ENCODE measurements around the gene CYP26B1.
"Not testable (repeated sequence)": the region's sequence is repeated elsewhere in the genome, so short reads cannot be mapped to it uniquely, and the experiment has no call there.

CYP26B1 gene

DNA sequence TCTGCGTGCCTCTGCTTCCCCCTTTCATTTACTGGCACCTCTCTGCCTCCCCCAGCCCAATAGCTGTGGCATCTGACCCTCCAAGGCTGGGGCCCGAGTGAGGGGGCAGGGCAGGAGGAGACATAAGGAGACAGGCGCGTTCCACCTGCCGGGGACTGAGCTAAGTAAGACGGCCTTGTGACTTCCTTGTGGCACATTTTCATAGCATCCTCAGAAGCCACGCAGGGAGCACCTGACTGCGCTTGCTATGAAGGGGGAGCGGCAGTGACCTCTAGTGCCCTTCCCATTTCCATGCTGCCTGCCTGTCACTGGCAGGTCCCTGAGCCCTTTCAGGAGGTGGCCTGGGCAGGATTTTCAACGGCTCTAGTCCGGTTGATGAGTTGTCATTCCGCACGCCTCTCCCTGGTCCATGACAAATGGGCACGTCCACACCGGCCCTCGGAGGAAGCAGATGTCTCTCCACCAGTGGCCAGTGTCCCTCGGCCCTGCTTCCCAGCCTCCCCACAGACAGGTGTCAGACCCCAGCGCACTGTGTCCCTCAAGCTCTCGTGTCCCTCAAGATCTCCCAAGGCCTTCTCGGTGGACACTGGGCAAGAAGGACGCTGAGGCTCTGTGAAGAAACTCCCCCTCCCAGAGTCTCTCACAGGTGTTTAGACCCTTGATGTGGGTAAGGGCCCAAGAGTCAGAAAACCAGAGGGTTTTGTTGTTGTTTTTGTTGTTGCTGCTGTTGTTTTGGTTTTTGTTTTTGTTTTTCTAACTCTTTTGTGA, 42.7 kb downstream of the CYP26B1 start:
- no peak for DNase-seq

DNA sequence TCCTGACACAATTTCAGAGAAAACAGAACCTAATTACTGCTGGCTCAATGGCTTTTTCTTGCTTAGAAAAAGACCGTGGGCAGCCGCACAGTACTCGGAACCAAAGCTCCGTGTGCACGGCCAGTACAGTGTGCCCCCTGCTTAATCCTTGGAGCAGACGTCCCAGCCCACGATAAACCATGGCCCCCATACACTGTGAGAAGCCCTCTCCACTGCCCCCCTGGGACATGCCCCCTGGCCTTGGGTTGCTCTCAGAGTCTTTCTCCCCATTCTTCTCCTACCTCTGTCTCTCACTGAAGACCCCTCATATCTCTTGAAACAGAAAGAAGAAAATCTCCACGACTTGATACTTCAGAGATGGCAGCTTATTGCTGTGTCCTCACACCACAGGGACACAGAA, 44.0 kb downstream of the CYP26B1 start:
- no peak for DNase-seq

DNA sequence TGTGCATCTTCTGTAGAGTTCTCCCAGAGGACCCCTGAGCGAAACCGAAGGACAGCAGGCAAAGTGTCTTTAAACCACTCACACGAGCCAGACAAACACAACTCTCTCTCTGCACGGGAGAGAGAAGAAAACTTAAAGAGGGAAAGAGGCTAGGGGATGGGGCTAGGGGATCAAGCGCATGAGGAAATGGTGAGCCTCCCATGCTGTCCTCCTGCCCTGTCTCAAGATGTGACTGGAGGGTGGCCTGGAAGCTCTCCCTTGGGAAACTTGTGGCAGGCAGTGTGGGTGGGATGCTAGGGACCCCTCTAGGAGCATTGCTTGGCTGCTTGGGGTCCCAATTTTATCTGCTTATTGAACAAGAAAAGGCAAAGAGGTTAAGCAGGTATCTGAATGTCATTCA, 44.5 kb downstream of the CYP26B1 start:
- no peak for DNase-seq

DNA sequence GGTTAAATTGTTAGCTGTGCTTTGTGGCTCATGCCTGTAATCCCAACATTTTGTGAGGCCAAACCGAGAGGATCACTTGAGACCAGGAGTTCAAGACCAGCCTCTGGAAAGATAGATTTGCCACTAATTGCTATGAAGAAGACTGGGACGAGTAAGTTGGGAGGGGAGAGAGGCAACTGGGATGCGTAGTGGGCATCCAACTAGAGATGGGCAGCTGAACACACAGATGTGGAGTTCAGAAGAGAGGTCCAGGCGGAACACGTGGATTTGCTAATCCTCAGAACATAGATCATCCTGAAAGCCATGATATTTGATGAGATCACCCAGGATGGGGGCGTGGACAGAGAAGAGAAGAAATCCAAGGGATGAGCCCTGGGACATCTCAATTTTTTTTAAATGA, 48.7 kb downstream of the CYP26B1 start:
- DNase-seq: no peak

DNA sequence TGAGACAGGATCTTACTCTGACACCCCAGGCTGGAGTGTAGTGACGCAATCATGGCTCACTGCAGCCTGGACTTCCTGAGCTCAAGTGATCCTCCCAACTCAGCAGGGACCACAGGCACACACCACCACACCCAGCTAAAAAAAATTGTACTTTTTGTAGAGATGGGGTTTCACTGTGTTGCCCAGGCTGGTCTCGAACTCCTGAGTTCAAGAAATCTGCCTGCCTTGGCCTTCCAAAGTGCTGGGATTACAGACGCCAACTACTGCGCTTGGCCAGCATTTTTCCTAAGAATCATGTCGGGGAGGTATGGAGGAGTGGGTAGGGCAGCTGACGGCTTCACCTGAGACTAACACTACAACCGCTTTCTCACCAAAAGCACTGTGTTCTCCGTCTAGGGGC, 50.4 kb downstream of the CYP26B1 start:
- DNase-seq: no peak

DNA sequence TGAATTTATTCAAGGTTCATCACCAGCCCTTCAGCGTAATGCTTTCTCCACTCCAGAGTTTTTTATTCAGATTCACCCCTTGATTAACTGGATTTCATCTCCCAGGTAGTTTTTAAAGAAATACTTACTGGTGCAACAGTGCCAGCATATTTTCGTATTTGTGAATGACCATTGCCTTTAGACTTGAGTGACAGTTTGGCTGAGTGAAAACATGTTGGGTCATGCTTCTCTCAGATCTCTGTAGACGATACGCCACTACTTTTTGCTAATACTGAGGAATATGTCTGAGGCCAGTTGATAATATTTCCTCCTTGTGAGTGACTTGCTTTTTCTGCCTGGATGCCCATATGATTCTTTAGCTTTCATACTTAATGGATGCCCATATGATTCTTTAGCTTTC, 51.5 kb downstream of the CYP26B1 start:
- DNase-seq: no peak

DNA sequence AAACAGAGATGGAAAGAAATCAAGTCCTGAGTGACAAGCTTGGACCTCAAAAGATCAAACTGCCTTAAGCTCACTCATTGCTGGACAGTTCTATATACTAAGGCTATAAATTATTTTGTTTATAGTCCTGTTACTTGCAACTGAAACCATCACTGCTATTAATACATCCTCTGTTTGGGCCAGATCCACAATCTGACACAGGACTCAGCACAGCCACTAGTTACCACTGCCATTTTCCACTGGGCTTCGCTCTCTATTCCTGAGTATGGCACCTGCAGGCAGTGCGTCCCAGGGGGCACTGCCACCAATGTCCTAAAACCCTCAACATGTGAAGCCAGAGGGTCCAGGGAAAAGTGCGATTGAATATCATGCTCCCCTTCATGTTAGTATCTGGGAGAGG, 52.3 kb downstream of the CYP26B1 start:
- no peak for DNase-seq

DNA sequence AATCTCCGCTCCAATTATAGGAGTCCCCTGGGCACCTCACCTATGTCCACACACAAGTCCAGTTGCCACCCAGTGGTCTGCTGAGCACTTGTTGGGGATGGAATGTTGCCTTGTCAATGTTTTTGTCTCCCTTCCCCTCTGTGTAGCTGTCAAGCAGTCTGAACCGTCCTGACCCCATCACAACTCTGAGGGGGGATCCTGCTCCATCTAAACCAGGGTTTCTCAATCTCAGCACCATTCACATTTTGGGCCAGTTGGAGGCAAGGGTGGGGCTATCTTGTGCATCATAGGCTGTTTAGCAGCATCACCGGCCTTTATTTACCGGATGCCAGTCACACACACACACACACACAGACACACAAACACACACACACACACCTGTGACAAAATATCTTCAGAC, 53.0 kb downstream of the CYP26B1 start:
- DNase-seq: no peak

DNA sequence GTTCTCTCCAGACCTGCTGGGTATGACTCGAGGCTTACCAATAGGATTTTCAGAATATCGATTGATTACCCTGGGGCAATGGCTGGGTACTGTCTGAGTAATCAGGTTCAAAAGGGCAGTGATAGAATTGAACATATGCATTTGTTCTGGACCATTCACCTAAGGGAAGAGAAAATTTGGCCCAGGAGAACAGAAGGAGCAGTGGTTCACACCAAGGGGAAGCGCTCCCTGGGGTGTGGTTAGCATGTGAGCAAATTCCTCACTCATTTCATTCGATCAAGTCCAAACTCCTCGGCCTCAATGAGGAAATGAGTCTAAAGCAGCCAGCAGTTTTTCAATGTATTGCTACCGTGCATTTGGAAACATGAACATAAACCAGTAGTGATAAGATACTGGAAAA, 55.6 kb downstream of the CYP26B1 start:
- DNase-seq: no peak

DNA sequence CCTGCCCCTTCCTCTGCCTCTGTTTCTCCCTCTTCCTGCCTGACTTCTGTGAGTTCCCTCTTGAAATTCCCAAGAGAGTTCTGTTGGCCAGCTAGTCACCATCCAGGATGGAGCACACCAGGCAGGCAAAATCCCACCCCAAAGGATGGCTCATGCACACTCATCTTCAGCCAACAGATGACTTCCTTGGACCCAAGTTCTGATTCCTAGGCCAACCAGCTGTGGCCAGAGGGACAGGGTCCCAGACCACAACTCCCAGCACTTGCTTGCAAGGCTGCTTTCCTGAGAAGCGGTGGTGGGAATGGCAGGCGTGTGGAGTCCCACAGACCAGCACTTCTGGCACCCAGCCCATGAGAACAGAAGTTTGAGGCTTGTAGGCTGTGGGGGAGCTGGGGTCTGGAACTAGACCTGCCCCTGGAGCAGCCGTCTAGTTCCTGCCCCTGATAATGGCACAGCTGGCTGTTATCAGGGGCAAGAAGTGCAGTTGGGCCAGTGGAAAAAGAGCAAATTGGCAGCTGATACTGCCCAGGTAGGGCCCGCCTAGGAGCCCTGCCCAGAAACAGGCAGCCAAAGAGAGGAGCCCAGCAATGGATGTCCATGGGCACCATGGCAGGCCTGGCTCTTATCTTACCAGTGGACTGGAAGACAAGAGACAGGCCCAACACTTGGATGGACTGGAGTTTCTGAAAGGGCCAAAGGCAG, 56.7 kb downstream of the CYP26B1 start:
- no peak for DNase-seq

DNA sequence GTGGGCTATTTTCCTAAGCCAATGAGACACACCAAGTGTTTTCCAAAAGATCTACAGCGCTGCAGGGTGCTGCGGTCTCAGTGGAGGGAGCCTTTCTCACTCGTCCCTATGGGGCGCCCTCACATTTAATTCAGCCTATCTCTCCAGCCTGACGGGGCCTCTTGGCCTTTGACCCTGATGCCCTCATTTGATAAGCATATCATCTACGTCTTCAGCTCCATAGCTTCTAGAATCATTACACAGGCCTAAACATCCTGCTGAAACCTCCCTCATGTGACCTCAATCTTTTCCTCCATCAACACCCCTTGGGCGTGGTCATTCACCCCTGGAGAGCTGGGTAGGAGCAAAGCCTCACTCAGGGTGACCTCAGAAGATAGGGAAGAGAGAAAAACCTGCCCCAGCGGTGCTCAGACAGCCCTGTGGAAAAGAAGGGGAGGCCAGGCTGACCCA, 57.4 kb downstream of the CYP26B1 start:
- no peak for DNase-seq

DNA sequence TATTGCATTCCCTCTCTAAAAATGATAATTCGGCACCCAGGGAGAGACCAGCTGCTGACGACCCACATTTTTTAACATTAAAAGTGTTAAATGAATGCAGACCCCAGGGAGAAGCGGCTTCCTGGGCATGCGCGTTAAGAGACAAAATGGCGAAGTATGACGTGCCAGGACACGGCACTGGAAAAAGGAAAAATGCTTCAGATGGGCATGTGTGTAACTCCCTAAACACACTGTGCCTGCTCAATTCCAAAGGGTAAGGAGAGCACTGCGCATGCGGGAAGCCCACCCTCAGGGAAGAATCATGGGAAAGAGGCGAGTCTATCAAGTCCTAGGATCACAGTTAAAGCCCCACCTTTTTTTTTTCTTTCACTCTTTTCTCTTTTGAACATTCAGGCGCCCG, 58.1 kb downstream of the CYP26B1 start:
- no peak for DNase-seq

DNA sequence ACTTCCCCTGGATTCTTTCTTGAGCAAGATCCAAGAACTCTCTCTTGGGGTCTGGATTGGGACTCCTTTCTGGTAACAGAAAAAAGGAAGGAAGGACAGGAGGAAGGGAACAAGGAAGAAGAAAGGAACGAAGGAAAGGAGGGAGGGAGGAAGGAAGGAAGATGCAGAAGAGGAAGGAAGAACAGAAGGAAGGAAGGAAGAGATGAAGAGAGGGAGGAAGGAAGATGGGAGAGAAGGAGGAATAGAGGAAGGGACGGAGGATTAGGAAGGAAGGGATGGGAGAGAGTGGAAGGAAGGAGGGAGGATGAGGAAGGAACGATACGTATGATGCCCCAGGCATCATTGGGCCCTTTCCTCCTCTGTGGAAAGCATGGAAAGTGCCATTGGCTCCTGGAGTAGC, 58.6 kb downstream of the CYP26B1 start:
- DNase-seq: no peak

DNA sequence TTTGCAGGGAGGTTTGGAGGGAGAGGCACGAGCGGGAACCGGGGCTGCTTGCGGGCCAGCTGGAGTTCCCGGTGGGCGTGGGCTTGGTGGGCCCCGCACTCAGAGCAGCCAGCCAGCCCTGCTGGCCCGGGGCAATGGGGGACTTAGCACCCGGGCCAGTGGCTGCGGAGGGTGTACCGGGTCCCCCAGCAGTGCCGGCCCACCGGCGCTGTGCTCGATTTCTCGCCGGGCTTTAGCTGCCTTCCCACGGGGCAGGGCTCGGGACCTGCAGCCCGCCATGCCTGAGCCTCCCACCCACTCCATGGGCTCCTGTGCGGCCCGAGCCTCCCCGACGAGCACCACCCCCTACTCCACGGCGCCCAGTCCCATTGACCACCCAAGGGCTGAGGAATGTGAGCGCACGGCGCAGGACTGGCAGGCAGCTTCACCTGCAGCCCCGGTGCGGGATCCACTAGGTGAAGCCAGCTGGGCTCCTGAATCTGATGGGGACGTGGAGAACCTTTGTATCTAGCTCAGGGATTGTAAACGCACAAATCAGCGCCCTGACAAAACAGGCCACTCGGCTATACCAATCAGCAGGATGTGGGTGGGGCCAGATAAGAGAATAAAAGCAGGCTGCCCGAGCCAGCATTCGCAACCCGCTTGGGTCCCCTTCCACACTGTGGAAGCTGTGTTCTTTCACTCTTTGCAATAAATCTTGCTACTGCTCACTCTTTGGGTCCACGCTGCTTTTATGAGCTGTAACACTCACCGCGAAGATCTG, 60.6 kb downstream of the CYP26B1 start:
- DNase-seq: not testable (repeated sequence)

DNA sequence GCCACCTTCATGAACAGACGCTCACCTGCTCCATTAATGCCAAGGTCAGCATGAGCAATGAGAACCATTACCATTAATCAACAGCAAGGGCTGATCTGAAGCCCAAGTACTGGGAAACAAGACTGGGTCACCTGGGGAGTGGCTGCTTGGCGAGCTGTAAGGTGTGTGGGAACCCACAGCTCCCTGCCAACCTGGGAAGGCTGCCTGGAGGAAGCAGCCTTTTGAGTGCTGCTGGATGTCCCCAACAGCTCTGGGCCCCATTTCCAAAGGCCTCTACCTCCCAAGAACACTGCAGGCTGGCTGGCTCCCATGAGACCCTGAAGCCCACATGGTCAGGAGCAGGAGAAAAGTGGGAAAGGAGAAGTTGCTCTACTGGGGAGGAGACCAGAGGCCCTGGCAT, 62.1 kb downstream of the CYP26B1 start:
- no peak for DNase-seq

DNA sequence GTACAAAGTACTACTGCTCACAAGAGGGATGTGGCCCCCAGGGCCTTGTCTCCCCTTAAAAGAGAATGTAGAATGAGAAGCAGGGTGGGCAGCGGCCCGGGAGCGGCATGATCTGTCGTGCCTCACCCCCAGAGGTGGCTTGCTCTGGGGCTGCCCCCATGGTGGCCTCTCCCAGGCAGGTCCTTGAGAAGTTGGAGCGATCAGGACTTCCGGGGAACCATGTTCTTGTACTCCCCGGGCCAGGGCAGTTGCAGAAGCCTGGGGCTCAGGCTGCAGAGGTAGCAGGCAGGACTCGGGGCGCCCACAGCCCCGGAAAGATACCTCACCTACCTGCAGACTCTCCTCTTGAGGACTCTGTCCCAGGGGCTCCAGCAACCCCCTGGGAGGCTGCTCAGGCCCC, 62.6 kb downstream of the CYP26B1 start:
- DNase-seq: no peak

DNA sequence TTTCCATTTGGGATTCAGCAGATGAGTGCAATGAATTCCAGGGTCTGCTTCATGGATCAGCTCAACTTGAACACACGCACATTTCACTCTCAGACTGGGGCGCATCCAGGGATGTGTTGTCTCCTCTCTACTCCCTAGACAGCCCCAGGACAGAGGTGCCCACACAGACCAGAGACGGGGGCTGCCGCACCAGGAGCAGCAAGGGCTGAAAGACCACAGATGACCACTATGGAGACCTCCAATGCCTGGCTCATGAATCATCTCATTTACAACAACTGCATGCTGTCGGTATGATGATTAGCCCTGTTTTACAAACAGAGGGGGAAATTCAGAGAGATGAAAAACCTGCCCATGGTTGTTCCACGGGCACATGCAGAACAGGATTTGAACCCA, 63.1 kb downstream of the CYP26B1 start:
- DNase-seq: no peak

DNA sequence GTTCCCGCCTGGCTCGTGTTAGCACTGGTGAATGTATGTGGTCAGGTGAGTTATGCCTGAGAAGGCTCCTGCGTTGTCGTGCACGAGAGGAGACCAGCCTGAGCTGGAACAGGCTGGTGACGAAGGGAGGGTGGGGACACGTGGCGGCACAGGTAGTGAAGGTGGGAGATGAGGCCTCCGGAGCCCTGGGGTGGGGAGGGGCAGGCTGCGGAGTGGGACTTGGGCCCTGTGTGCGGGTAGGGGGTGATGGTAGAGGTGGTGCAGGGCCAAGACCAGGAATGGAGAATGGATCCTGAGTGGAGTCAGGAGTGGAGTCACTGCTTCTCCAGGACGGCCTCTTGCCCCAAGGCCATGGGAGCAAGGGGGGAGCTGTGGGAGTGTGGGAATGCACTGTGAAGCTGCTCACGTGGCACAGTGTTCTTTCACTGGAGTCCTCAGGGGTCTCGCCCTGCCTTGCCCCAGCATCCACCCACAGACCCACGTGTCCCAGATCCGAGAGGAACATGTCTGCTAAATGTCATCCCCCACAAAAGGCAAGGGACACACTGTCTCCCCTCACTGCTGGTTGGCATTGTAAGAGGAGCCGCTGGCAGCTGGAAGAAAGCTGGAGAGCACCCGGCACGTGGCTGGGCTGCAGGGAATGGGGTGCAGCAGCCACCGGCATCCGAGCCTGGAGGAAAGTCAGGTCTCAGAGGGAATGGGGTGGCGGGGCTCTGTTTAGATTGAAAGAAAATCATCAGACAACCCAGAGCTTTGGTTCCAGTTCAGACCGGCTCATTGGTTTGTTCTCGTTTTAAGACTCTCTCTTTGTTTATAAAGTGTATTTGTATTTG, 63.7 kb downstream of the CYP26B1 start:
- no peak for DNase-seq

DNA sequence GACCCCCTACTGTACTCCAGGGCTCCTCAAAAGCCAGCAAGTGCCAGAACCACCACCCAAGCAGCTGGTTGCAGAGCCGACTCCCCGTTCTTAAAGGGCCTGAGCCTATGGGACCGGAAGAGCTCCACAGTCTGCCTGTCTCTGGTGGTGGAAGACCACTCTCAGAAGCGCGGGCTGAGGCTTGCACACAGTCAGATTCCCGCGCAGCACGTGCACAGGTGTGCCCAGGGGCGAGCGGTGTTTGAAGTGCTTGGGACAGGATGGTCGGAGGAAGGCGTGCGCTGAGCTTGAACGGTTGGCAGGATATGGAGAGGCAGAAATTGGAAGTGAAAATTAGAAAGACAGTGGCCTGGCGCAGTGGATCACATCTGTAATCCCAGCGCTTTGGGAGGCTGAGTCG, 64.8 kb downstream of the CYP26B1 start:
- no peak for DNase-seq

DNA sequence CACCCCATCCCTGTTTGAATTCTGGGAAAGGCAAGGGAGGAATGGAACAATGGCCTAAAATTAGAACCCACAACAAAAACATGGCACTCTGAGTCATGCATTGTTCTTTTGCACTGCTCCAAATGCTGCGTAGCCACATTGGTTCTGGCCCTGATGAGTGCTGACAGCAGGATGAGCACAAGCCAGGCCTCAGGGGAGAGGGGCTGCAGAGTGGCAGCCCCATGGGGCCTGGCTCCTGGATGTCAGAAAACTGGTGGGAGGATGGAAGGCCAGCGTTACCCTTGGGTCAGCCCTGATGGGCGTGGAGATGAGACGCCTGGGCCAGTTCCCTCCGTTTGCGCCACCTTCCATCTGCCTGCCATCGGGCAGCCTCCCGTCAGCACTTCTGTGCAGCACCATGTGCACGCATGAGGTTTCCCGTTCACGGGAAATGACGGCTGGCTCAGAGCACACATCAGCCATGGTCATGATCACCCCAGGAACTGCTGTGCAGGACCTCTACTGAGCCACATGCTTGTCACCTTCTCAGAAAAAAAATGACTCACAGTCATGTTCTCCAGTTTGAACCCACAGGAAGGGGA, 65.6 kb downstream of the CYP26B1 start:
- no peak for DNase-seq

DNA sequence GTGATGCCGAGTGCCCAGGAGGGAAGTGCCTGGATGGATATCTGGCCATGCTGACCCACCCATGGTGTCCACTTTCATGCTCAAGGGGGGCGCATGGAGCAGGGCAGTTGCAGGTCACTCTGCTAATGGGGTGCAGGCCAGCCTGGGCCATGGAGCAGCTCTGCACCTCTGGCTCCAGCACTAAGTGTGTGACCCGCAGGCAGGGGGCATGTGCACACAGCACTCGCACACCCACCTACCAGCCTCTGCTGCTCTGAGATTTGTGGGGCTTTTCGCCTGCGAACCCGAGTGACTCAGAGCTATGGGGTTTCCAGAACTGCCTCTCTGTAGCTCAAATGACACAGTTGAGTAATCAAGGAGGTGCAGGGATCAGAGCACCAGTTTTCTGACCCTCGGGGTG, 66.2 kb downstream of the CYP26B1 start:
- no peak for DNase-seq

DNA sequence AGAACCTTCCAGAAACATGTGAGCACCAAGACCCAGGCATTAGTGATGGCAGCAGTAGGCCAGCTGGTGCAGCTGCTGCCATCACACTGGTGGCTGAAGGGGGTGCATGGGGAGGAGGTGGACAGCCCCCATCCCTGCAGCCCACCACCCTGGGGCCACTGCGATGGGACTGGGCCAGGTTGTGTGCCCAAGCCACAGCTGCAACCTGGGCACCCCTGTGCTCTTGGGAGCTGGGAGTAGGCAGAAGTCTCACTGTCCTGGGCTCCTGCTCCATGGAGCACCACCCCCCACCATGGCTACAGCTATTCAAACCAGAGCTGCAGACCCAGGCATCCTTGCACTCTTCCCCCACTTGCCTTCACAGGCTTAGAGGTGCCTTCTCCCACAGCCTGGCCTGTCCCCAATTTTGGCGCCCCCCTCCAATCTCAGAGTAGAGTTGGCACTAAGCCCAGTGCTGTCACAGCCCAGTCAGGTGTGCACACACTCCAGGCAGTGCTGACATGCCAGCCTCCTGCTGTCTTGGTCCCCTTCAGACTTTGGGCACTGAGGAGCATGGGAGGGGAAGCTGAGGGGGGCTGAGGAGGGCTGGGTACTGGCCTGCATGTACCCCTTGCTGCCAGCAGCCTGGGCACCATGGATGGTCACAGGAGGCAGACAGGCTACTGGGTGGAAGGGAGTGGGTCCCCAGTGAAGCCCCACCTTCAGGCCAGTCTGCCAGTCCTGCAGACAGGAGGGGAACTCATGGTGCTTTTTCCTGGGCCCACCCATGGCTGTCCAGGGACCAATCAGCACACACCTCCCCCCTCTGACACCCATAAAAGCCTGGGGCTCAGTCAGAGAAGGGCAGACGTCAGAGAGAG, 67.1 kb downstream of the CYP26B1 start:
- DNase-seq: no peak
